Effector memory CD4-positive, alpha-beta T cell (primary cell): ENCODE data around the gene RPL3.
"Not testable (repeated sequence)": the region's sequence is repeated elsewhere in the genome, so short reads cannot be mapped to it uniquely, and the experiment has no call there.

Experiments used
- DNase-seq, 3 donors: peaks; one replicate each; pipeline ENCODE4 v3.0.0-alpha.2; 2020
- H3K27ac ChIP-seq: 2 replicates; pipeline ENCODE4 v1.7.0; 2013; ENCODE audit warnings: mild to moderate bottlenecking, low read length, moderate library complexity; ENCODE audit not compliant: insufficient read depth, poor library complexity, severe bottlenecking
- H3K27me3 ChIP-seq: replicated peaks from 2 replicates; pipeline ENCODE4 v1.7.0; 2013; ENCODE audit warnings: mild to moderate bottlenecking, low read length; ENCODE audit not compliant: insufficient read depth, control insufficient read depth, poor library complexity, severe bottlenecking
- H3K36me3 ChIP-seq: 2 replicates; pipeline ENCODE4 v1.7.0; 2013; ENCODE audit warnings: mild to moderate bottlenecking, low read length, moderate library complexity; ENCODE audit not compliant: control insufficient read depth, insufficient read depth
- H3K4me1 ChIP-seq: 2 replicates; pipeline ENCODE4 v1.7.0; 2013; ENCODE audit warnings: low read length, mild to moderate bottlenecking; ENCODE audit not compliant: control insufficient read depth, insufficient read depth, poor library complexity, severe bottlenecking
- H3K4me3 ChIP-seq: 2 replicates; pipeline ENCODE4 v1.7.0; 2013; ENCODE audit warnings: low read length, low read depth, mild to moderate bottlenecking; ENCODE audit not compliant: insufficient read depth, poor library complexity, severe bottlenecking
- H3K9me3 ChIP-seq: 2 replicates; pipeline ENCODE4 v1.7.0; 2013; ENCODE audit warnings: mild to moderate bottlenecking, low read length, moderate library complexity; ENCODE audit not compliant: control insufficient read depth

The RPL3 gene

DNA sequence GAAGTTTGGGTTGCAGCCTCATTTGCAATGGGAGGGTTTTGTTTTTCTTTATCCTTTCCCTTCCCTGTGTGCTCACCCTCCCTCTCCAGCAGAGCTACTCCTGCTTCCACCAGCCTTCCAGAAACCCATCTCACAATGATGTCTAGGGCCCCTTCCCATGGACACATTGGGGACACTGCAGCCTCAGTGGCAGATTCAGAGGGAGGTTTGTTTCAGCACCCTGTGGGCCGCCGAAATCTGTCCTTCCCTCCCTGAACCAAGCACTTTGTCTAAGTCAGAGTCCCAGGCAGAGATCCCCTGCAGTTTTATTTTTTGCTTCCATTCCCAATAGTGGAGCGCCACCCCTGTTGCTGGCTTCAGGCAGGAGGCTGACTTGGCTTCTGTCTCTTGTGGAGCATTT lies 21.8 kb upstream of the RPL3 start:
- no peak for DNase-seq
- no peaks in the 10 kb centered on the region for H3K27me3 ChIP-seq
- H3K27ac ChIP-seq = no peak overlapping the region
- no peaks in the 10 kb centered on the region for H3K9me3 ChIP-seq
- no peak overlapping the region for H3K4me3 ChIP-seq
- H3K4me1 ChIP-seq = no peaks in the 10 kb centered on the region
- H3K36me3 ChIP-seq = no peaks in the 10 kb centered on the region

DNA sequence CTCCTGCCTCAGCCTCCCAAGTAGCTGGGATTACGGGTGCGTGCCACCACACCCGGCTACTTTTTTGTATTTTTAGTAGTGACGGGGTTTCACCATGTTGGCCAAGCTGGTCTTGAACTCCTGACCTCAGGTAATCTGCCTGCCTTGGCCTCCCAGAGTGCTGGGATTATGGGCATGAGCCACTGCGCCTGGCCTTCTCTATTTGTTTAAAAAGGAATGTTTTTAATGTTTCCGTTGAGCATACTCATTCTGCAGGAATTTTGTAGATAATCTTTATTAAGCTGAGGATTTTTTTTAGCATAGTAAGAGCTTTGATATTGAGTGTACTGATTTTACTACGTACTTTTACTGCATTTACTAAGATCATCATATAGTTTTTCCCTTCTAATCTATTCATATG lies 20.4 kb upstream of the RPL3 start:
- not testable (repeated sequence) for H3K4me3 ChIP-seq, H3K27me3 ChIP-seq, H3K9me3 ChIP-seq, DNase-seq, H3K36me3 ChIP-seq, H3K4me1 ChIP-seq, H3K27ac ChIP-seq

DNA sequence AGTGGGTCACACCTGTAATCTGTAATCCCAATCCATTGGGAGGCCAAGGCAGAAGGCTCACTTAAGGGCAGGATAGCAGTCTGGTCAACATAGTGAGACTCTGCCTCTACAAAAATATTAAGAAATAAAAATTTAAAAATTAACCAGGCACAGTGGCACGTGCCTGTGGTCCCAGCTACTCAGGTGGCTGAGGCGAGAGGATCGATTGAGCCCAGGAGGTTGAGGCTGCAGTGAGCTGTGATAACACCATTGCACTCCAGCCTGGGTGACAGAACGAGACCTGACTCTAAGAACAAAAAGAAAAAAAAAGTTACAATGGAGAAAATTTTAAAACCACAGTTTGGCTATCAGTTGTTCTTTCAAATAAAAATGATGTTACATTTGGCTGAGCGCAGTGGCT lies 17.0 kb upstream of the RPL3 start:
- no peaks in the 10 kb centered on the region for H3K4me1 ChIP-seq
- H3K27ac ChIP-seq = no peak overlapping the region
- no peak for DNase-seq

DNA sequence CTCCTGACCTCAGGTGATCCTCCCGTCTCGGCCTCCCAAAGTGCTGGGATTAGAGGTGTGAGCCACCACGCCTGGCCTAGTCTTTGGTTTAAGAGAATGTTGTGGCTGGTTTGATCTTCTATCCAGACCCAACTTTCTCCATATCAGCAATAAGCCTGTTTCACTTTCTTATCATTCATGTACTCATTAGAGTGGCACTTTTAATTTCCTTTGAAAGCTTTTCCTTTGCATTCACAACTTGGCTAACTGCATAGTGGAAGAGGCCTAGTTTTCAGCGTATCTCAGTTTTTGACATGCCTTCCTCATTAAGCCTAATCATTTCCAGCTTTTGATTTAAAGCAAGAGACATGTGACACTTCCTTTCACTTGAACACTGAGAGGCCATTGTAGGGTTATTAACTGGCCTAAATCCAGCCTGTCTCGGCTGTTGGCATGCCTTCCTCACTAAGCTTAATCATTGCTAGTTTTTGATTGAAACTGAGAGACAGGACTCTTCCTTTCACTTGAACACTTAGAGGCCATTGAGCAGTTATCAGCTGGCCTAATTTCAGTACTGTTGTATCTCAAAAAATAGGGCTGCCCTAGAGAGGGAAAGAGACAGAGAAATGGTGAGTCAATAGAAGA lies 13.1 kb upstream of the RPL3 start:
- Histone ChIP-seq H3K4me3 (no peak overlapping the region), H3K9me3 (no peaks in the 10 kb centered on the region)
- DNase-seq = no peak

More for the DNA sequence above, 17.0 kb upstream of the RPL3 start:
- no peak overlapping the region for H3K4me3 ChIP-seq
- H3K9me3 ChIP-seq = no peaks in the 10 kb centered on the region
- no peaks in the 10 kb centered on the region for H3K27me3 ChIP-seq
- no peaks in the 10 kb centered on the region for H3K36me3 ChIP-seq

DNA sequence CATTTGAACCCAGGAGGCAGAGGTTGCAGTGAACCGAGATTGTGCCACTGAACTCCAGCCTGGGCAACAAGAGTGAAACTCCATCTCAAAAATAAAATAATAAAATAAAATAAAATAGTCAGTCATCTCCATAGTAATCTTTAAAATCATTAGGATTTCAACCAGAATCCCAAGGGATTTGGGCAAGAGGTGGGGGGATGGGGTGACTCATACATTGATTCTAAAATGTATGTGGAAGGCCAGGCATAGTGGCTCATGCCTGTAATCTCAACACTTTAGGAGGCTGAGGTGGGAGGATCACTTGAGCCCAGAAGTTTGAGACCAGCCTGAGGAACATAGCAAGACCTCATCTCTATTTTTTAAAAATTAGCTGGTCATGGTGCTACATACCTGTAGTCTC lies 11.1 kb upstream of the RPL3 start:
- H3K36me3 ChIP-seq, H3K4me3 ChIP-seq, DNase-seq, H3K27me3 ChIP-seq, H3K9me3 ChIP-seq, H3K27ac ChIP-seq, H3K4me1 ChIP-seq: not testable (repeated sequence)

More for the DNA sequence above, 13.1 kb upstream of the RPL3 start:
- H3K4me1 ChIP-seq = no peaks in the 10 kb centered on the region
- H3K27ac ChIP-seq = no peak overlapping the region
- H3K36me3 ChIP-seq = no peaks in the 10 kb centered on the region
- H3K27me3 ChIP-seq = no peaks in the 10 kb centered on the region

DNA sequence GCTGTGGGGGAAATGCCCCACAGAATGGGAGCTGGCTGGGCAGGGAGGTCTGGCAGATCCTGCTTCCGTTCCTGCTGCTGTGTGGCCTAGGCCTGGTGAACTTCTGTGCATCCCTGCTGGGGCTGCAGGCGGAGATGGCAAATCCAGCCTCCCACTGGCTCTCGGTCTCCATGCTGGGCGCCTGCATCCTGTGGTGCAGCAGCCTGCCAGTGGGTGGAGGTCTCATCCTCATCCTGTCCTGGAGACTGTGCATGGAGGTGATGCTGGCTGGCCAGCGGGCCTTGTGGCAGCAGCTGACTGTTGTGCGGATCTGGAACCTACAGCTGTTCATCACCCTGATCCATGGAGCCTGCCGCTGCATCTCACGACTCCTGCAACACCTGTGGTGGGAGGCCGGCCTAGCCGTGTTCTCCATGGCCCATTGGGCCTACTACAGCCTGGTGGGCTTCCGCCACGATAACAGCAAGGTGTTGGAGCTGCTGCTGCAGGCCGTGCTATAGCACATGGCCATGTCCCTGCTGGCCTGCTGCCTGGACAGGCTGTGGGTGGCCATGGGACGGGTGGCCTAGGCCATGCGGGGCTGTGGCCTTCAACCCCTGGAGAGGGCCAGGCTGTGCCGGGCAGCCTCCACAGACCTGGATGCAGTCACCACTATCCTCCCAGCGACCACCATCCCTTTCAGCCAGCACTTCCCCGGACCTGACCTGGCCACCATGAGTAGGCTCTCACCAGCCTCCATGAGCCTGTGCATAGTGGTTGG lies 8.8 kb upstream of the RPL3 start:
- Histone ChIP-seq H3K27me3 (no peaks in the 10 kb centered on the region), H3K36me3 (no peaks in the 10 kb centered on the region), H3K27ac (no peak overlapping the region), H3K9me3 (no peaks in the 10 kb centered on the region), H3K4me1 (no peaks in the 10 kb centered on the region), H3K4me3 (no peak overlapping the region)
- no peak for DNase-seq

DNA sequence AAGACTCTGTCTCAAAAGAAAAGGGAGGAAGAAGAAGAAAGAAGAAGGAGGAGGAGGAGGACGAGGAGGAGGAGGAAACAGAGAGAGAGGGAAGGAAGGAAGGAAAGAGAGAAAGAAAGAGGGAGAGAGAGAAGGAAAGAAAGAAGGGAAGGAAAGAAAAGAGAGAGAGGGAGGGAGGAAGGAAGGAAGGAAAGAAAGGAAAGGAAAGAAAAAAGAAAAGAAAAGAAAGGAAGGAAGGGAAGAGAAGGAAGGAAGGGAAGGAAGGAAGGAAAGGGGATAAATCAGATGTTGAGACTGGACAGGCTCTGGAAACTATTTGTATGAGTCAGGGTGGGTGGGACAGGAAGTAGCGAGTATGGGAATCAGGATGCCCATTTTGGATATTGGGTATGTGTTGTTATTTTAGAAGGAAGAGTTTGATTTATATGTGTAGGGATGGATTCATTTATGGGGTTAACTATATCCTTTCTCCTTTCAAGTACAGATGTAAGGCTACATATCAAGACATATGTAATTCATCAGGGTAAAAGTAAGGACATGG lies 6.0 kb upstream of the RPL3 start:
- Histone ChIP-seq H3K4me3 (no peak overlapping the region), H3K4me1 (no peaks in the 10 kb centered on the region), H3K9me3 (no peaks in the 10 kb centered on the region), H3K27ac (no peak overlapping the region), H3K27me3 (no peaks in the 10 kb centered on the region), H3K36me3 (no peaks in the 10 kb centered on the region)
- DNase-seq = no peak

DNA sequence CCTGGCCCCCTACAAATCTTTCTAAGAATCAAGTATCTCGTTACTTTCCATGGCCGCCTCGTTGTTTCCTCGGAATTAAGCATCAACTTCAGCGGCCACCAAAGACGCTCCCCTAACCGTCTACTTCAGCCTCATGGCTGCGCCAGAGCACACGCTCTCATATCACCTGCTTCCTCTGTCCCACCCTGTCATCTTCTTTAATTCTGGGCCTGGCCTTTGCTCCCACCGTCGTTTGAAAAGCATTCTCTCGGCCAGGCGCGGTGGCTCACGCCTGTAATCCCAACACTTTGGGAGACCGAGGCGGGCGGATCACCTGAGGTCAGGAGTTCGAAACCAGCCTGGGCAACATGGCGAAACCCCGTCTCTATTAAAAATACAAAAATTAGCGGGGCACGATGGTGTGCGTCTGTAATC lies 1.2 kb upstream of the RPL3 start:
- not testable (repeated sequence) for H3K9me3 ChIP-seq, H3K27me3 ChIP-seq, DNase-seq, H3K27ac ChIP-seq, H3K4me3 ChIP-seq
- peaks cover 36% of the 10 kb centered on the region for H3K4me1 ChIP-seq
- H3K36me3 ChIP-seq = peaks cover 30% of the 10 kb centered on the region

DNA sequence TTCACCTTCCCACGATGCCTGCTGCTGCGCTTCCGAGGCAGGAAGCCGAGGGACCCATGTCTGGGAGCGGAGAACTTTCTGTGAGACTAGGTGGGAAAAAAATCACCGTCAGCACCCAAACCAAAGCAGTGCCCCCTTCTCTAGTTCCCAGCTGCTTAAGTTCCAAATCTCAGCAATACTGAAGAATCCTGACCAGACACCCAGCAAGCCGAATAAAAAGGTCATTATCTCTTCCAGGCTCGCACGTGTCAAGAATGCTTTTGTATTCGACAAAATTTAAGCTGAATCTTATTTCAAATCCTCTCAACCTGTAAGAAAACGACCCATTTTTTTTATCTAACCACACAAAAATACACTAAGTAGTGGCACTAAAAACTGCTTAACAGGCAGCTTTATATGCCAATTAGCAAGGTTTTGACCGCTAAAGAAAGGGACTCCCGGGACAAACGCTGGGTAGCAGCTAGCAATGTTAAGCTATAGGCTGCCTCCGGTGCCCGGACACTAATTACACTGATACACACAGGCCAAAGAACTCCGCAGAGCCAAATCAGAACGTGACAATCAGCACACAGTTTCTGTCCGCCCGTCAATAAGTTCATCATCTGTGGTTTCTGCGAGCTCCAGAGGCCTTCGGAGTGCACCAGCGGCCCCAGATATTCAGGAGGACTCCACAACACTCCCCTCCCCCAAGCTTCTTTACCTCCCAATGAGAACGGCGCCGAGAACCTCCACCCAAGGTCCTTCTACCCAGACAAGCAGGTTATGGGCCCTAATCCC lies 728 bp downstream of the RPL3 start:
- Histone ChIP-seq H3K9me3 (no peaks in the 10 kb centered on the region), H3K27ac (peak overlapping the region; percentile 78), H3K4me3 (peak overlapping the region; percentile 79), H3K4me1 (peaks cover 40% of the 10 kb centered on the region), H3K27me3 (no peaks in the 10 kb centered on the region), H3K36me3 (peaks cover 49% of the 10 kb centered on the region)
- DNase-seq = peak in 1 of 3 donors; percentile 43
